KMS-11 (cell line): Measurements from ENCODE around the gene PRDM16.

ENCODE experiments used
- H2AFZ ChIP-seq: fragments of 200-600 bp; sonication (generic); 2 replicates; pipeline ENCODE4 v1.6.1; 2016; ENCODE audit warnings: antibody characterized with exemption, mixed run types, low read depth
- H3K27ac ChIP-seq: fragments of 200-600 bp; sonication (generic); 2 replicates; pipeline ENCODE4 v1.6.1; 2016; ENCODE audit warnings: mild to moderate bottlenecking, mixed run types
- H3K27me3 ChIP-seq: fragments of 200-600 bp; sonication (generic); 2 replicates; pipeline ENCODE4 v1.6.1; 2017; ENCODE audit warnings: mild to moderate bottlenecking, low read depth, mixed run types, moderate library complexity; ENCODE audit not compliant: insufficient read depth
- H3K36me3 ChIP-seq: fragments of 200-600 bp; sonication (generic); 2 replicates; pipeline ENCODE4 v1.6.1; 2017; ENCODE audit warnings: mild to moderate bottlenecking, mixed run types; ENCODE audit not compliant: insufficient read depth
- H3K4me1 ChIP-seq: fragments of 200-600 bp; sonication (generic); 2 replicates; pipeline ENCODE4 v1.6.1; 2016; ENCODE audit warnings: mild to moderate bottlenecking, low read depth, mixed run types; ENCODE audit not compliant: poor library complexity, severe bottlenecking
- H3K4me2 ChIP-seq: fragments of 200-600 bp; sonication (generic); 2 replicates; pipeline ENCODE4 v1.7.0; 2016; ENCODE audit warnings: mild to moderate bottlenecking, mixed run types
- H3K4me3 ChIP-seq: fragments of 200-600 bp; sonication (generic); IDR thresholded peaks from 2 replicates; pipeline ENCODE4 v1.6.1; 2017; ENCODE audit warnings: low read depth, low read length, mixed read lengths; ENCODE audit not compliant: insufficient read depth
- H3K79me2 ChIP-seq: fragments of 200-600 bp; sonication (generic); 2 replicates; pipeline ENCODE4 v1.6.1; 2016; ENCODE audit warnings: low read depth, mixed run types; ENCODE audit not compliant: insufficient read depth
- H3K9ac ChIP-seq: fragments of 200-600 bp; sonication (generic); 2 replicates; pipeline ENCODE4 v1.6.1; 2016; ENCODE audit warnings: mild to moderate bottlenecking, mixed run types
- H4K20me1 ChIP-seq: fragments of 200-600 bp; sonication (generic); 2 replicates; pipeline ENCODE4 v1.6.1; 2016; ENCODE audit warnings: mild to moderate bottlenecking, mixed run types; ENCODE audit not compliant: insufficient read depth
- CTCF ChIP-seq: fragments of 200-600 bp; sonication (generic); conservative IDR thresholded peaks from 2 replicates; pipeline ENCODE4 v1.6.1; 2017; ENCODE audit warnings: low read depth, mild to moderate bottlenecking, antibody characterized with exemption, low read length, moderate library complexity, mixed read lengths

Gene PRDM16

GRCh38 chr1:3155926-3156220 lies 86.9 kb downstream of the PRDM16 start:
- no peak overlapping the region for H3K9ac ChIP-seq
- no peak overlapping the region for H2AFZ ChIP-seq
- H3K36me3 ChIP-seq = no peaks in the 10 kb centered on the region
- no peak overlapping the region for H3K4me2 ChIP-seq
- no peaks in the 10 kb centered on the region for H3K79me2 ChIP-seq
- no peak overlapping the region for H3K27ac ChIP-seq
- H3K4me3 ChIP-seq = no peak overlapping the region
- peaks cover 78% of the 10 kb centered on the region for H3K27me3 ChIP-seq
- no peaks in the 10 kb centered on the region for H3K4me1 ChIP-seq
- TF ChIP-seq CTCF = no peak
- H4K20me1 ChIP-seq = no peaks in the 10 kb centered on the region

GRCh38 chr1:3156936-3157335 lies 87.9 kb downstream of the PRDM16 start:
- Histone ChIP-seq H3K36me3 (no peaks in the 10 kb centered on the region), H3K79me2 (no peaks in the 10 kb centered on the region), H3K9ac (no peak overlapping the region), H3K27ac (no peak overlapping the region), H3K4me1 (no peaks in the 10 kb centered on the region), H4K20me1 (no peaks in the 10 kb centered on the region), H2AFZ (no peak overlapping the region), H3K27me3 (peaks cover 84% of the 10 kb centered on the region), H3K4me3 (no peak overlapping the region), H3K4me2 (no peak overlapping the region)
- TF ChIP-seq CTCF = no peak

DNA sequence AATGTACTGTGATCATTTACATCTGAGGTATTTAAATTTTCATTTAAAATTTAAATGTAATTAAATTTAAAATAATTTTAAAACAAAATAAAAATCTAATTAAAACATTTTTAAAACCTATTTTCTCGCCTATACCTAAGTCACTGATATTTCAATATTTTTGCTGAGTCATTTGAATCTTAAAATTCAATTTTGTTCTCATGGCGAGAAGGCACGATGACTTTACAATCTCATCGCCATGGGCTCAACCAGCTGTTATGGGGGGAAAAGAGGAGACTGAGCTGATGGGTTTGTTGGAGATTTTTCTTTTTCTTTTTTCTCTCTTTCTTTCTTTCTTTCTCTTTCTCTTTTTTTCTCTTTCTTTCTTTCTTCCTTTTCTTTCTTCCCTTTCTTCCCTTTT lies 89.3 kb downstream of the PRDM16 start:
- H3K4me1 ChIP-seq = no peaks in the 10 kb centered on the region

GRCh38 chr1:3159121-3159520 lies 90.1 kb downstream of the PRDM16 start:
- Histone ChIP-seq H4K20me1 (no peaks in the 10 kb centered on the region), H3K36me3 (no peaks in the 10 kb centered on the region), H3K79me2 (no peaks in the 10 kb centered on the region), H3K9ac (no peak overlapping the region), H3K4me1 (no peaks in the 10 kb centered on the region), H3K4me3 (no peak overlapping the region), H2AFZ (no peak overlapping the region), H3K27ac (no peak overlapping the region), H3K4me2 (no peak overlapping the region), H3K27me3 (peaks cover 73% of the 10 kb centered on the region)
- no peak for TF ChIP-seq CTCF

More for the DNA sequence above, 89.3 kb downstream of the PRDM16 start:
- Histone ChIP-seq H4K20me1 (no peaks in the 10 kb centered on the region), H3K9ac (no peak overlapping the region), H3K4me3 (no peak overlapping the region), H3K79me2 (no peaks in the 10 kb centered on the region), H3K4me2 (no peak overlapping the region), H3K27me3 (peaks cover 80% of the 10 kb centered on the region), H3K36me3 (no peaks in the 10 kb centered on the region), H2AFZ (no peak overlapping the region), H3K27ac (no peak overlapping the region)
- no peak for TF ChIP-seq CTCF

DNA sequence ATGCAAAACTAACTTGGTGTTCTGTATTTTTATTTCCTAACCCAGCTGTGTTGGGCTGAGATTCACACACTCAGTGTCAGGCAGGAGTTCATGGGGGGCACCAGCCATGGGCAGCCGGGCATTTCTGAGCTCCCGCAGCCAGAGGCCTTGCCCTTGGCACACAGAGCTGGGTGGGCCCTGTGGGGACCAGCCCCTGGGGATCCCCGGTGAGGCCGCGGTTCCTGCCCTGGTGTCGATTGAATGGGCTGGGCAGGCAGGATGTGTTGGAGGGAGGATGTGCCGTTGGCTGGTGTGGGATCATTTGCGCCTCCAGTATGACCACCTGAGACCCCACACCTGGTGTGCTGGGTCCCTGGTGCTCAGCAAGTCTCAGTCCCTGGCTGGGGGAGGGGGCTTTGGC lies 91.0 kb downstream of the PRDM16 start:
- Histone ChIP-seq H3K4me3 (no peak overlapping the region), H3K79me2 (no peaks in the 10 kb centered on the region), H3K27ac (no peak overlapping the region), H3K4me2 (no peak overlapping the region), H2AFZ (no peak overlapping the region), H4K20me1 (no peaks in the 10 kb centered on the region), H3K4me1 (no peaks in the 10 kb centered on the region), H3K9ac (no peak overlapping the region), H3K36me3 (no peaks in the 10 kb centered on the region), H3K27me3 (peaks cover 69% of the 10 kb centered on the region)
- no peak for TF ChIP-seq CTCF
